Loucy (cell line): ENCODE data around the gene IFNA1.

Experiments
- H2AFZ ChIP-seq: fragments of 200-600 bp; sonication (generic); 2 replicates; pipeline ENCODE4 v1.6.0; 2016; ENCODE audit warnings: antibody characterized with exemption, mild to moderate bottlenecking, low read length, moderate library complexity
- H3F3A ChIP-seq: fragments of 200-600 bp; 2 replicates; pipeline ENCODE4 v1.6.0; 2016; ENCODE audit warnings: antibody characterized with exemption, low read depth, mild to moderate bottlenecking
- H3K27me3 ChIP-seq: fragments of 200-600 bp; sonication (generic); 2 replicates; pipeline ENCODE4 v1.6.1; 2014; ENCODE audit warnings: low read length, mild to moderate bottlenecking; ENCODE audit not compliant: insufficient read depth, poor library complexity, severe bottlenecking
- H3K36me3 ChIP-seq: fragments of 200-600 bp; sonication (generic); 2 replicates; pipeline ENCODE4 v1.6.1; 2016; ENCODE audit warnings: low read length; ENCODE audit not compliant: insufficient read depth
- H3K4me1 ChIP-seq: fragments of 200-600 bp; sonication (generic); 2 replicates; pipeline ENCODE4 v1.5.1; 2014; ENCODE audit warnings: low read length, mild to moderate bottlenecking; ENCODE audit not compliant: insufficient read depth, poor library complexity, severe bottlenecking
- H3K4me2 ChIP-seq: fragments of 200-600 bp; sonication (generic); 2 replicates; pipeline ENCODE4 v1.6.0; 2014; ENCODE audit warnings: antibody characterized with exemption, low read length, low read depth, mild to moderate bottlenecking; ENCODE audit not compliant: poor library complexity, severe bottlenecking
- H3K4me3 ChIP-seq: fragments of 200-600 bp; sonication (generic); 2 replicates; pipeline ENCODE4 v1.5.1; 2014; ENCODE audit warnings: low read length, mild to moderate bottlenecking, mixed read lengths; ENCODE audit not compliant: poor library complexity, severe bottlenecking
- H3K79me2 ChIP-seq: fragments of 200-600 bp; sonication (generic); 2 replicates; pipeline ENCODE4 v1.6.1; 2014; ENCODE audit warnings: low read length; ENCODE audit not compliant: insufficient read depth
- H3K9ac ChIP-seq: fragments of 200-600 bp; sonication (generic); 2 replicates; pipeline ENCODE4 v1.6.0; 2014; ENCODE audit warnings: mild to moderate bottlenecking, low read depth, low read length, moderate library complexity; ENCODE audit not compliant: poor library complexity, severe bottlenecking
- H3K9me2 ChIP-seq: fragments of 200-600 bp; sonication (generic); replicated peaks from 2 replicates; pipeline ENCODE4 v1.6.1; 2016; ENCODE audit warnings: low read depth, low read length, mixed read lengths
- H3K9me3 ChIP-seq: fragments of 200-600 bp; sonication (generic); 2 replicates; pipeline ENCODE4 v1.6.1; 2014; ENCODE audit warnings: mild to moderate bottlenecking, antibody characterized with exemption, low read length, low read depth; ENCODE audit not compliant: insufficient read depth
- H4K20me1 ChIP-seq: fragments of 200-600 bp; sonication (generic); 2 replicates; pipeline ENCODE4 v1.6.0; 2014; ENCODE audit warnings: antibody characterized with exemption, low read length, mild to moderate bottlenecking; ENCODE audit not compliant: insufficient read depth, poor library complexity, severe bottlenecking
- EZH2phosphoT487 ChIP-seq: fragments of 200-600 bp; IDR thresholded peaks from 2 replicates; pipeline ENCODE4 v1.6.1; 2018; ENCODE audit warnings: antibody characterized with exemption, mild to moderate bottlenecking, moderate library complexity, borderline replicate concordance
- TF ChIP-seq, protein P1 (sequence below): fragments of 200-600 bp; sonication (generic); conservative IDR thresholded peaks from 2 replicates; pipeline ENCODE4 v1.5.1; 2014; ENCODE audit warnings: mild to moderate bottlenecking, antibody characterized with exemption, low read length

Gene IFNA1

DNA sequence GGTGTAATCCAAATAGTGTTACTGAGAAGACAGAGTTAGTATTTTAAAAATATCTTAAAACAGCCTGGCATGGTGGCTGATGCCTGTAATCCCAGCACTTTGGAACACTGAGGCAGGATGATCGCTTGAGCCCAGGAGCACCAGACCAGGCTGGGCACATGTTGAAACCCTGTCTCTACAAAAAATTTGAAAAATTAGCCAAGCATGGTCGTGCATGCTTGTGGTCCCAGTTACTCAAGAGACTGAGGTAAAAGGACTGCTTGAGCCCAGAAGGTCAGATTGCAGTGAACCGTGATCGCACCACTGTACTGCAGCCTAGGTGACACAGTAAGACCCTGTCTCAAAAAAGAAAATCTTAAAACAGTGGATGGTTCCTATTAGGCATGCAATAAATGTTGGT is 12.4 kb downstream of the IFNA1 start:
- TF ChIP-seq, protein P1, sequence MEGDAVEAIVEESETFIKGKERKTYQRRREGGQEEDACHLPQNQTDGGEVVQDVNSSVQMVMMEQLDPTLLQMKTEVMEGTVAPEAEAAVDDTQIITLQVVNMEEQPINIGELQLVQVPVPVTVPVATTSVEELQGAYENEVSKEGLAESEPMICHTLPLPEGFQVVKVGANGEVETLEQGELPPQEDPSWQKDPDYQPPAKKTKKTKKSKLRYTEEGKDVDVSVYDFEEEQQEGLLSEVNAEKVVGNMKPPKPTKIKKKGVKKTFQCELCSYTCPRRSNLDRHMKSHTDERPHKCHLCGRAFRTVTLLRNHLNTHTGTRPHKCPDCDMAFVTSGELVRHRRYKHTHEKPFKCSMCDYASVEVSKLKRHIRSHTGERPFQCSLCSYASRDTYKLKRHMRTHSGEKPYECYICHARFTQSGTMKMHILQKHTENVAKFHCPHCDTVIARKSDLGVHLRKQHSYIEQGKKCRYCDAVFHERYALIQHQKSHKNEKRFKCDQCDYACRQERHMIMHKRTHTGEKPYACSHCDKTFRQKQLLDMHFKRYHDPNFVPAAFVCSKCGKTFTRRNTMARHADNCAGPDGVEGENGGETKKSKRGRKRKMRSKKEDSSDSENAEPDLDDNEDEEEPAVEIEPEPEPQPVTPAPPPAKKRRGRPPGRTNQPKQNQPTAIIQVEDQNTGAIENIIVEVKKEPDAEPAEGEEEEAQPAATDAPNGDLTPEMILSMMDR = no peak
- TF ChIP-seq EZH2phosphoT487 = no peak
- Histone ChIP-seq H3F3A (no peaks in the 10 kb centered on the region), H3K4me1 (no peaks in the 10 kb centered on the region), H3K9me3 (no peaks in the 10 kb centered on the region), H3K4me2 (no peak overlapping the region), H3K4me3 (no peak overlapping the region), H3K27me3 (no peaks in the 10 kb centered on the region), H4K20me1 (no peaks in the 10 kb centered on the region), H3K36me3 (no peaks in the 10 kb centered on the region), H3K9ac (no peak overlapping the region), H3K79me2 (no peaks in the 10 kb centered on the region), H2AFZ (no peak overlapping the region), H3K9me2 (no peaks in the 10 kb centered on the region)

DNA sequence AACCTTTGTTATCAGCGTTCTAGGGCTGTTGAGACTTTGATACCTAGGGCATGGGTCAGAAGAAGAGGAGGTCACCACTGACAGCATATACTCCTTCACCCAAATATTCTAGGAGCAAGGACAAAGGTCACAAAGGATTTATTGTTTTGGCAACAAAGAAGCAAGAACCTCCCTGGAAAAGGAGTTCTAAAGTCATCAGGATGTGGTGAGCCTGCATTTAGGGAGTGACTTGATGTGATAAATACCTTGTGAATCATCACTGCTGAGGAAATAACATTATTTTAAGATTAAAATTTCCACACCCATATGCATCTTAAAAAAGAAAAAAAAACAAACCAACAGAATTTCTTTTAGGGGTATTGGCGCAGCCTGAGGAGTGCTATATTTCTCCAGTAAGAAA is 13.9 kb downstream of the IFNA1 start:
- TF ChIP-seq, protein P1 = no peak
- no peak for TF ChIP-seq EZH2phosphoT487
- H4K20me1 ChIP-seq = no peaks in the 10 kb centered on the region
- no peak overlapping the region for H2AFZ ChIP-seq
- H3K4me1 ChIP-seq = no peaks in the 10 kb centered on the region
- no peaks in the 10 kb centered on the region for H3F3A ChIP-seq
- H3K9me3 ChIP-seq = no peaks in the 10 kb centered on the region
- no peak overlapping the region for H3K4me2 ChIP-seq
- no peaks in the 10 kb centered on the region for H3K79me2 ChIP-seq
- no peaks in the 10 kb centered on the region for H3K9me2 ChIP-seq
- no peak overlapping the region for H3K4me3 ChIP-seq
- H3K27me3 ChIP-seq = no peaks in the 10 kb centered on the region
- H3K36me3 ChIP-seq = no peaks in the 10 kb centered on the region
- no peak overlapping the region for H3K9ac ChIP-seq

DNA sequence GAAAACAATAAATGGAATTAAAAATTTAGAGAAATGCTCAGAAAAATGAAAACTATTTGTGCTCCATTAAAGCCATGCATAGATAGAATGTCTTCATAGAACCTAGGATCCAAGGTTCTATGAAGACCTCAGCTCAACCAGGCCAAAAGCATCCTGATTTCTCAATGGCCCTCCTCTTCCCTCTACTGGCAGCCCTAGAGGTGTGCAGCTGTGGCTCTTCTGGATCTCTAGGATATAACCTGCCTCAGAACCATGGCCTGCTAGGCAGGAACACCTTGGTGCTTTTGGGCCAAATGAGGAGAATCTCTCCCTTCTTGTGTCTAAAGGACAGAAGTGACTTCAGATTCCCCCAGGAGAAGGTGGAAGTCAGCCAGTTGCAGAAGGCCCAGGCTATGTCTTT is 15.1 kb downstream of the IFNA1 start:
- H3K4me3 ChIP-seq = no peak overlapping the region
- H3F3A ChIP-seq = no peaks in the 10 kb centered on the region
- no peak overlapping the region for H3K4me2 ChIP-seq
- H3K9ac ChIP-seq = no peak overlapping the region
- no peaks in the 10 kb centered on the region for H3K27me3 ChIP-seq
- no peaks in the 10 kb centered on the region for H3K79me2 ChIP-seq
- no peaks in the 10 kb centered on the region for H4K20me1 ChIP-seq
- H3K9me2 ChIP-seq = no peaks in the 10 kb centered on the region
- H2AFZ ChIP-seq = no peak overlapping the region
- no peaks in the 10 kb centered on the region for H3K9me3 ChIP-seq
- H3K4me1 ChIP-seq = no peaks in the 10 kb centered on the region
- no peaks in the 10 kb centered on the region for H3K36me3 ChIP-seq
- TF ChIP-seq, protein P1 = peak; percentile 66
- TF ChIP-seq EZH2phosphoT487 = no peak
